Common myeloid progenitor, CD34-positive (primary cell): ENCODE data around the gene IFT57.

Source experiments
- CTCF ChIA-PET: fragments of 350-600 bp; sonication (Branson Sonifier 250); formaldehyde crosslinking; loops from one replicate; lab custom pipeline; 2021; ENCODE audit warnings: antibody characterized with exemption; lab: Charles Lee
- POLR2A ChIA-PET: fragments of 350-600 bp; sonication (Branson Sonifier 250); formaldehyde crosslinking; loops from one replicate; lab custom pipeline; 2021; ENCODE audit warnings: antibody characterized with exemption; lab: Charles Lee
- DNase-seq, 3 donors: peaks; one replicate each; pipeline versions ENCODE4 v3.0.0 to v3.0.0-alpha.2; 2013
- H3K27ac ChIP-seq, 2 experiments: 1 replicate in 1 of 2; 2 replicates in 1 of 2; pipeline ENCODE4 v1.7.0; 2013; ENCODE audit warnings: inconsistent platforms in 2 of 2, low read length in 2 of 2, mild to moderate bottlenecking in 2 of 2, low read depth in 1 of 2, moderate library complexity in 1 of 2; ENCODE audit not compliant: severe bottlenecking in 2 of 2, insufficient read depth in 1 of 2, poor library complexity in 1 of 2
- H3K27me3 ChIP-seq, 5 experiments: replicated peaks in 2 of 5; 1 replicate in 3 of 5; 2 replicates in 2 of 5; pipeline versions ENCODE4 v1.6.1 to v1.7.0; 2013; ENCODE audit warnings: low read length in 4 of 5, mild to moderate bottlenecking in 2 of 5, moderate library complexity in 2 of 5, inconsistent platforms in 1 of 5; ENCODE audit not compliant: insufficient read depth in 5 of 5, control insufficient read depth in 4 of 5
- H3K36me3 ChIP-seq, 4 experiments: 1 replicate in 2 of 4; 2 replicates in 2 of 4; pipeline versions ENCODE4 v1.6.1 to v1.7.0; 2013; ENCODE audit warnings: low read length in 3 of 4, control low read depth in 1 of 4, mild to moderate bottlenecking in 1 of 4; ENCODE audit not compliant: control insufficient read depth in 4 of 4, insufficient read depth in 4 of 4
- H3K4me1 ChIP-seq, 4 experiments: 1 replicate in 3 of 4; 2 replicates in 1 of 4; pipeline versions ENCODE4 v1.6.1 to v1.7.1; 2013; ENCODE audit warnings: low read length in 3 of 4, mild to moderate bottlenecking in 3 of 4, control low read depth in 1 of 4, inconsistent platforms in 1 of 4, moderate library complexity in 1 of 4; ENCODE audit not compliant: control insufficient read depth in 4 of 4, insufficient read depth in 4 of 4; ENCODE audit errors: control extremely low read depth in 1 of 4
- H3K4me3 ChIP-seq, 7 experiments: 1 replicate in 4 of 7; 2 replicates in 3 of 7; pipeline versions ENCODE4 v1.5.1 to v1.7.0; 2013; ENCODE audit warnings: mild to moderate bottlenecking in 7 of 7, low read length in 6 of 7, moderate library complexity in 6 of 7, inconsistent platforms in 2 of 7, low read depth in 2 of 7, control low read depth in 1 of 7; ENCODE audit not compliant: insufficient read depth in 4 of 7, control insufficient read depth in 1 of 7; ENCODE audit errors: extremely low read depth in 1 of 7
- H3K9me3 ChIP-seq, 5 experiments: 1 replicate in 4 of 5; 2 replicates in 1 of 5; pipeline versions ENCODE4 v1.6.1 to v1.7.1; 2013; ENCODE audit warnings: low read length in 4 of 5, mild to moderate bottlenecking in 2 of 5, inconsistent platforms in 1 of 5, low read depth in 1 of 5, moderate library complexity in 1 of 5; ENCODE audit not compliant: control insufficient read depth in 4 of 5, insufficient read depth in 2 of 5; ENCODE audit errors: control extremely low read depth in 1 of 5
- WGBS: methylation state at CpG from one replicate; pipeline ENCODE4 v1.1.5; 2013; ENCODE audit not compliant: insufficient coverage; 5-methylcytosine and 5-hydroxymethylcytosine counted together

The IFT57 gene

DNA sequence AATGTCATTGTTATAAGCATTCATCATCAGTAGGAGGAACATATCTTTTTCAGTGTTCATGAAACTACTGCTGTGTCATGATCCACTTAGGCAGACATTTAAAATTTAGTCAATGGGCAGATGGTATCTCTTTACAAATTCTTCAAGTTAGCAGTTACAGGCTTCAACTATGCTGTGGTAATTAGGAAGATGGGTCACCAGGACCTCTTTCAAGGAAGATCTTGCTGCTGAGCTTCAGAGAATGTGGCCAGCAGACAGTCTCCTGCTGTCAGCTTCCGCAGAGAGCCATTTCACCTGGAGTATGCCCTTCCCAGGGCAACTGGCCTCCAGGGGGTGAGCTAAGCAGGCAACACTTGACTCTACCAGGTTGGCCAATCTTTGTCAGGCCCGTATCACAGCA, 19.4 kb downstream of the IFT57 start:
- WGBS: 100% methylated on average over 2 of the region's 2 CpGs
- H3K4me3 ChIP-seq: no peak overlapping the region
- peaks cover 0 to 8% (median 4%) of the 10 kb centered on the region in 4 experiments for H3K36me3 ChIP-seq
- ChIA-PET POLR2A (no interaction called here), CTCF (interaction anchor here (1.0 kb wide), 1 partner anchor 14 kb away, joined by 3 read pairs; no protein-coding TSS in a partner anchor)
- H3K27me3 ChIP-seq: no peaks in the 10 kb centered on the region
- peak in 1 of 3 donors; percentile 39 for DNase-seq
- H3K9me3 ChIP-seq: no peaks in the 10 kb centered on the region
- no peak overlapping the region for H3K27ac ChIP-seq
- H3K4me1 ChIP-seq: peaks cover 0 to 2% (median 0%) of the 10 kb centered on the region in 4 experiments

DNA sequence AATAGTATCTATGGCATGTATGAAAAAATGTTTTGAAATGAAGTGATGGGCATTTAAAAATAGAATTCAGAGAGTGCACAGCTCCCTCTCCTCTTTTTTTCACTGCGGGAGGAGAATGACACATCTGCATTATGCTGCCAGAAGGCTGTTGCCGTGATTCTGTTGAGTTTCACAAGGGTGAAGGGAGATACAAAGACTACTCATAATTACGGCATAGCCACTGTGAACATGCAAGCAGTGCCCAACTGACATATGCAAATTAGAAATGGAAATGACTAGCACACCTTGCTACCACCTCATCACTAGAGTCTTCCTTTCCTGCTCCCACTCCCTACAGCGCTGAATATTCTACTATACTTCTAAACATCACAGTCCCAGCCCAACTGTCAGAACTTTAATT, 20.1 kb downstream of the IFT57 start:
- Histone ChIP-seq H3K4me3 (no peak overlapping the region), H3K4me1 (peaks cover 0 to 2% (median 0%) of the 10 kb centered on the region in 4 experiments), H3K9me3 (no peaks in the 10 kb centered on the region), H3K27ac (no peak overlapping the region), H3K27me3 (no peaks in the 10 kb centered on the region), H3K36me3 (peaks cover 0 to 6% (median 4%) of the 10 kb centered on the region in 4 experiments)
- DNase-seq: no peak
- CTCF ChIA-PET: no interaction called here
- POLR2A ChIA-PET: no interaction called here
- 100% methylated on average over 1 of the region's 4 CpGs for WGBS

DNA sequence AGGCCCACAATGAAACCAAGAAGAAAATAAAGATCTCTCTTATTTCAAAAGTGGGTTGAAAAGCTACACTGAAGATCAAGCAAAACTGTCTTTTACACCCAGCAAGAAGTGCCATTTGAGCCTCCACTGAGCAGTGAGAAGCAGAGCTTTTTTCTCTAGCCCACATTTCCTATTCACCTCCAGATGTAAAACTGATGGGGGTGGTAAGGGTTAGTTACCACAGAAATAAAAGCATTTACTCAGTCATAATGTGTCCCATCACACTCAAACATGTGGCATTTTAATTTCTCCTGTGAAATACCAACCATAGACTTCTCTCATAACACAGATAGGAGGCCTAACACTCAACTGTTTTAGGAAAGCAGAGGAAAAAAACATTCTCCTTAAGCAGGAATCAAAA, 21.0 kb downstream of the IFT57 start:
- POLR2A ChIA-PET: no interaction called here
- no peak for DNase-seq

DNA sequence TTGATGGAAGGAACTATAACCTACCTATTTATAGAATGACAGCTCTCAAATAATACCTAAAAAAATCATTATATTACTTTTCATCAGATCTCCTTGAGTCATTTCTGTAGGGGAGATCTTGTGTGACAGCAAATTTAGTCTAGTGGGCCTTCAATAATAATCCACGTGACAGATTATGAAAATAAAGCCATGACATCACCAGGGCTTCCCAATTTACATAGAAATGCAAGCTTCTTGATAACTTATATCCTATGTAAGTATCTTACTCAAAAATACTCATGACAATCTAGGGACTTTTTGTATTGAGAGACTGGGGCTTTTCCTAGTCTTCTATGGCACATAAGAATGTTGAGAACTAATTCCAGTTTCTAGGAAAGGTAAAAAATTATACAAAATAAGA, 21.6 kb downstream of the IFT57 start:
- no peak overlapping the region for H3K27ac ChIP-seq
- no CpG with 5 or more reads among the region's 1 CpG for WGBS
- H3K27me3 ChIP-seq: no peaks in the 10 kb centered on the region
- no peak overlapping the region for H3K4me3 ChIP-seq
- H3K9me3 ChIP-seq: no peaks in the 10 kb centered on the region
- peaks cover 0 to 5% (median 4%) of the 10 kb centered on the region in 4 experiments for H3K36me3 ChIP-seq
- ChIA-PET CTCF (interaction anchor here (1.1 kb wide), 1 partner anchor 382 kb away, joined by 3 read pairs; no protein-coding TSS in a partner anchor), POLR2A (interaction anchor here (0.6 kb wide), 1 partner anchor 71 kb away, joined by 3 read pairs; no protein-coding TSS in a partner anchor)
- peaks cover 0 to 2% (median 0%) of the 10 kb centered on the region in 4 experiments for H3K4me1 ChIP-seq
- no peak for DNase-seq

More for the DNA sequence above, 21.0 kb downstream of the IFT57 start:
- no peaks in the 10 kb centered on the region for H3K9me3 ChIP-seq
- CTCF ChIA-PET: no interaction called here
- peaks cover 0 to 2% (median 0%) of the 10 kb centered on the region in 4 experiments for H3K4me1 ChIP-seq
- H3K36me3 ChIP-seq: peaks cover 0 to 5% (median 4%) of the 10 kb centered on the region in 4 experiments
- H3K27me3 ChIP-seq: no peaks in the 10 kb centered on the region
- H3K4me3 ChIP-seq: no peak overlapping the region
- no peak overlapping the region for H3K27ac ChIP-seq

DNA sequence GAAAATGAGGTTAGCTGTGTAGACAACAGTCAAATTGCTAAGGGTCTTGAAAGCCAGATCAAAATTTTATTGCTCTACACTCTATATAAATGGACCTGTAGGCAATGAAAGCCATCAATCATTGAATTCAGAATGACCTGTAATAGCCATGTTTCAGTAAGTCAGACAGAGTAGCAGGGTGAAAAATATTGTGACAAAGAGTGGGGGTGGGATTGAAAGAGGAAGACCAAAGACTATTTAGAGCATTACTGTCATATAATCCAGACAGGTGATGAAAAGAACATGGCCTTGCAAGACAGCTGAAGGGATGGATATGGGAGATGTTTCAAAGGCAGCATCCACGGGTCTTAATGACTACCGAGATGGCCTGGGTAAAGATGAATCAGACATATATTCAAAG, 22.2 kb downstream of the IFT57 start:
- DNase-seq: no peak
- WGBS: 100% methylated on average over 1 of the region's 2 CpGs
- Histone ChIP-seq H3K9me3 (no peaks in the 10 kb centered on the region), H3K27ac (no peak overlapping the region), H3K4me3 (no peak overlapping the region), H3K4me1 (peaks cover 0 to 2% (median 0%) of the 10 kb centered on the region in 4 experiments), H3K36me3 (peaks cover 0 to 5% (median 3%) of the 10 kb centered on the region in 4 experiments), H3K27me3 (no peaks in the 10 kb centered on the region)
- ChIA-PET CTCF (interaction anchor here (1.1 kb wide), 1 partner anchor 381 kb away, joined by 3 read pairs; no protein-coding TSS in a partner anchor), POLR2A (interaction anchor here (0.6 kb wide), 1 partner anchor 71 kb away, joined by 3 read pairs; no protein-coding TSS in a partner anchor)

DNA sequence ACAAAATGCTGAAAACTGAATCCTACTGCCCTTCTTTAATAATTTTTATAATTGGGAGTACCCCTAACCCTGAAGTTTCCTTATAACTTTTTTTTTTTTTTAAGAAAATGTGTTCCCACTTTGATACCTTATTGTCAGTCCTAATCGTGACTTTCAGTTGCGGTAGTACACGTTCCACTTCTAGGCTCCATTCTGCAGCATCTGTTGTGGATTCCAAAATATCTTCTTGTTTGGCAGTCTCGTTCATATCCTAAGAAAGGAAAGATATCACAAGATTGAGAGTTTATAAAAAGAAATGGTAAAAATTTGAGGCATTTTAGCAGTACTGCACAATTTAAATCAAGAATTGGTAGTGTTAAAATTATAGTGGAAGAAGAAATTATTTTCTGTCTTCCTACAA, 30.8 kb downstream of the IFT57 start:
- H3K27me3 ChIP-seq: no peaks in the 10 kb centered on the region
- peaks cover 3 to 17% (median 13%) of the 10 kb centered on the region in 4 experiments for H3K36me3 ChIP-seq
- H3K4me1 ChIP-seq: no peaks in the 10 kb centered on the region
- no peak overlapping the region for H3K27ac ChIP-seq
- 100% methylated on average over 4 of the region's 4 CpGs for WGBS
- CTCF ChIA-PET: no interaction called here
- peaks cover 0 to 7% (median 0%) of the 10 kb centered on the region in 5 experiments for H3K9me3 ChIP-seq
- POLR2A ChIA-PET: no interaction called here
- DNase-seq: no peak
- no peak overlapping the region for H3K4me3 ChIP-seq

GRCh38 chr3:108190346-108190745, 31.9 kb downstream of the IFT57 start:
- peaks cover 7 to 25% (median 14%) of the 10 kb centered on the region in 4 experiments for H3K36me3 ChIP-seq
- ChIA-PET POLR2A (no interaction called here), CTCF (no interaction called here)
- H3K4me3 ChIP-seq: no peak overlapping the region
- no peaks in the 10 kb centered on the region for H3K4me1 ChIP-seq
- H3K27me3 ChIP-seq: no peaks in the 10 kb centered on the region
- 90% methylated on average over 2 of the region's 3 CpGs for WGBS
- DNase-seq: no peak
- H3K9me3 ChIP-seq: peaks cover 0 to 11% (median 0%) of the 10 kb centered on the region in 5 experiments
- no peak overlapping the region for H3K27ac ChIP-seq
